B cell (primary cell): ENCODE results near the gene TMEM233. TPM values are rescaled to one million over a fixed set of nuclear protein-coding genes. Genes with fewer than 3 reads are reported as not detected.

Experiments
- ATAC-seq: fragments of 200-7000 bp; cut with Tn5 transposase; one replicate; pipeline ENCODE4 v1.10.0; 2021; ENCODE audit warnings: low read depth, mild to moderate bottlenecking, moderate number of reproducible peaks, moderate library complexity
- CTCF ChIA-PET: fragments of 350-600 bp; sonication (Branson Sonifier 250); formaldehyde crosslinking; loops from one replicate; lab custom pipeline; 2021; ENCODE audit warnings: antibody characterized with exemption, inconsistent platforms; lab: Charles Lee
- POLR2A ChIA-PET: fragments of 350-600 bp; sonication (Branson Sonifier 250); formaldehyde crosslinking; loops from one replicate; lab custom pipeline; 2021; ENCODE audit warnings: antibody characterized with exemption; lab: Charles Lee
- DNase-seq: peaks from one replicate; pipeline ENCODE4 v3.0.0; 2013
- H2AFZ ChIP-seq: 2 replicates; pipeline ENCODE4 v1.6.1; 2012; ENCODE audit warnings: mild to moderate bottlenecking, low read depth, low read length; ENCODE audit not compliant: insufficient read depth, poor library complexity, severe bottlenecking
- H3K27ac ChIP-seq, 2 donors: 1 replicate in 1 of 2; 2 replicates in 1 of 2; pipeline ENCODE4 v1.5.1; 2012 to 2013; ENCODE audit warnings: low read length in 2 of 2, mild to moderate bottlenecking in 2 of 2, moderate library complexity in 1 of 2
- H3K27me3 ChIP-seq, 4 experiments: fragments of 200-600 bp in 1 of 4; sonication (generic) in 1 of 4; replicated peaks in 1 of 4; 1 replicate in 2 of 4; 2 replicates in 2 of 4; pipeline versions ENCODE4 v1.6.1 to v1.7.0; 2013 to 2016; ENCODE audit warnings: low read length in 3 of 4, mild to moderate bottlenecking in 2 of 4, mixed read lengths in 1 of 4, moderate library complexity in 1 of 4; ENCODE audit not compliant: insufficient read depth in 4 of 4, control insufficient read depth in 3 of 4; ENCODE audit errors: control extremely low read depth in 1 of 4
- H3K36me3 ChIP-seq, 2 experiments: replicated peaks in 1 of 2; 1 replicate in 1 of 2; 2 replicates in 1 of 2; pipeline versions ENCODE4 v1.6.1 to v1.7.1; 2013; ENCODE audit warnings: low read length in 1 of 2; ENCODE audit not compliant: insufficient read depth in 2 of 2, control insufficient read depth in 1 of 2; ENCODE audit errors: control extremely low read depth in 1 of 2, extremely low read depth in 1 of 2
- H3K4me1 ChIP-seq, 2 donors: fragments of 200-600 bp in 1 of 2; sonication (generic) in 1 of 2; 1 replicate in 1 of 2; 2 replicates in 1 of 2; pipeline versions ENCODE4 v1.5.1 to v1.6.1; 2013 to 2017; ENCODE audit warnings: low read length in 2 of 2; ENCODE audit not compliant: control insufficient read depth in 2 of 2, insufficient read depth in 2 of 2
- H3K4me2 ChIP-seq: replicated peaks from 2 replicates; pipeline ENCODE3; 2012; ENCODE audit warnings: mild to moderate bottlenecking, low read depth, low read length; ENCODE audit not compliant: poor library complexity, severe bottlenecking
- H3K4me3 ChIP-seq, 5 experiments: fragments of 200-600 bp in 1 of 5; sonication (generic) in 1 of 5; 1 replicate in 3 of 5; 2 replicates in 2 of 5; pipeline versions ENCODE4 v1.5.1 to v1.7.0; 2011 to 2016; ENCODE audit warnings: low read length in 4 of 5, mild to moderate bottlenecking in 4 of 5, low read depth in 2 of 5, control low read depth in 1 of 5, moderate library complexity in 1 of 5; ENCODE audit not compliant: insufficient read depth in 1 of 5; ENCODE audit errors: control extremely low read depth in 1 of 5, extremely low read depth in 1 of 5
- H3K79me2 ChIP-seq: fragments of 200-600 bp; sonication (generic); one replicate; pipeline ENCODE4 v1.6.0; 2016; ENCODE audit warnings: low read length; ENCODE audit not compliant: control insufficient read depth, insufficient read depth
- H3K9ac ChIP-seq: fragments of 200-600 bp; sonication (generic); 2 replicates; pipeline ENCODE4 v1.6.1; 2017; ENCODE audit warnings: mild to moderate bottlenecking, low read length, moderate library complexity
- H3K9me3 ChIP-seq, 3 donors: one replicate each; pipeline versions ENCODE4 v1.6.1 to v1.7.1; 2013; ENCODE audit warnings: low read length in 2 of 3; ENCODE audit not compliant: control insufficient read depth in 2 of 3, insufficient read depth in 1 of 3; ENCODE audit errors: control extremely low read depth in 1 of 3
- H4K20me1 ChIP-seq: 2 replicates; pipeline ENCODE4 v1.6.0; 2012; ENCODE audit warnings: mild to moderate bottlenecking, low read length; ENCODE audit not compliant: insufficient read depth, control insufficient read depth, poor library complexity, severe bottlenecking
- H3K27ac Mint-ChIP-seq: one replicate; pipeline ENCODE4 v1.8.0; 2021; ENCODE audit warnings: mixed read lengths
- H3K27me3 Mint-ChIP-seq: one replicate; pipeline ENCODE4 v1.8.0; 2021; ENCODE audit warnings: mixed read lengths
- H3K4me1 Mint-ChIP-seq: one replicate; pipeline ENCODE4 v1.8.0; 2021; ENCODE audit warnings: mixed read lengths
- H3K4me3 Mint-ChIP-seq: one replicate; pipeline ENCODE4 v1.8.0; 2021; ENCODE audit warnings: mixed read lengths
- H3K9me3 Mint-ChIP-seq: one replicate; pipeline ENCODE4 v1.8.0; 2022; ENCODE audit warnings: mixed read lengths; ENCODE audit not compliant: insufficient read depth
- EZH2 ChIP-seq: IDR thresholded peaks from 2 replicates; pipeline ENCODE4 v1.6.1; 2012; ENCODE audit warnings: borderline replicate concordance, low read depth, mild to moderate bottlenecking, moderate library complexity, low read length; ENCODE audit not compliant: insufficient read depth, poor library complexity, severe bottlenecking
- WGBS: methylation state at CpG from one replicate; pipeline ENCODE4 v1.1.5; 2013; ENCODE audit warnings: missing lambda C conversion rate; ENCODE audit not compliant: insufficient coverage; 5-methylcytosine and 5-hydroxymethylcytosine counted together
- intact Hi-C: fragments of 100-400 bp; cut with micrococcal nuclease; formaldehyde crosslinking; loops from one replicate; pipeline ENCODE4 v1.10.0; 2022
- polyA plus RNA-seq: library from polyadenylated mRNA; depleted of rRNA; stranded (reverse); fragments of >200 nt; gene quantifications from 2 replicates; pipeline ENCODE4 v1.2.3, GENCODE V29; 2012
- total RNA-seq, 2 donors: library from RNA; stranded (reverse); fragments of 120-200 nt in 1 of 2; gene quantifications; 1 replicate in 1 of 2; 2 replicates in 1 of 2; pipeline versions ENCODE4 v1.2.3 to v1.2.4, GENCODE V29; 2013 to 2022
- TF ChIP-seq, protein P1 (sequence below): fragments of 200-600 bp; IDR thresholded peaks from one replicate; pipeline ENCODE4 v1.8.0; 2022; ENCODE audit warnings: antibody characterized with exemption, mild to moderate bottlenecking

Gene TMEM233
- total and polyA plus RNA-seq, 2 donors (not counting 1 experiment from before 2014, with no cell fraction given): not detected

DNA sequence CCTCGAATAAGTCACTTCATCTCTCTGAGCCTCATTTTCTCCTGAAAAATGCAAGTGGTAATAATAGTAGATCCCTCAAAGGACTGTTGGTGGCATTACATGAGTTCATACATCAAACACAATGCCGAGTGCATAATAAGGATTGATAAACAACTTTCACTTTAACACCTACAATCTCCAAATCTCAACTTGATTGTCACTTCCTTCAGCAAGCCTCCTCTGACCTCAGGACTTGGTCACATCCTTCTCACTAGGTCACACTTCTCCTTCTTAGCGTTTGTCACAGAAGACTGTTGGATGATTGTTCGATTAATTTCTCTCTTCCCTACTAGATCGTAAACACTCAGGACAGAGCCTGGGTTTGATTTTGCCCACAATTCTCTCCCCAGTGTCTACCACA, 66.5 kb downstream of the TMEM233 start:
- Histone ChIP-seq H3K79me2 (no peaks in the 10 kb centered on the region), H3K9me3 (peaks cover 0 to 4% (median 0%) of the 10 kb centered on the region in 3 donors), H3K36me3 (no peaks in the 10 kb centered on the region), H3K4me3 (no peak overlapping the region), H3K27ac (no peak overlapping the region), H2AFZ (no peak overlapping the region), H3K4me2 (no peak overlapping the region), H4K20me1 (no peaks in the 10 kb centered on the region), H3K27me3 (no peaks in the 10 kb centered on the region), H3K4me1 (no peaks in the 10 kb centered on the region), H3K9ac (no peak overlapping the region)
- H3K4me1 Mint-ChIP-seq: no peaks in the 10 kb centered on the region
- 45% methylated on average over 3 of the region's 5 CpGs for WGBS
- TF ChIP-seq, protein P1, sequence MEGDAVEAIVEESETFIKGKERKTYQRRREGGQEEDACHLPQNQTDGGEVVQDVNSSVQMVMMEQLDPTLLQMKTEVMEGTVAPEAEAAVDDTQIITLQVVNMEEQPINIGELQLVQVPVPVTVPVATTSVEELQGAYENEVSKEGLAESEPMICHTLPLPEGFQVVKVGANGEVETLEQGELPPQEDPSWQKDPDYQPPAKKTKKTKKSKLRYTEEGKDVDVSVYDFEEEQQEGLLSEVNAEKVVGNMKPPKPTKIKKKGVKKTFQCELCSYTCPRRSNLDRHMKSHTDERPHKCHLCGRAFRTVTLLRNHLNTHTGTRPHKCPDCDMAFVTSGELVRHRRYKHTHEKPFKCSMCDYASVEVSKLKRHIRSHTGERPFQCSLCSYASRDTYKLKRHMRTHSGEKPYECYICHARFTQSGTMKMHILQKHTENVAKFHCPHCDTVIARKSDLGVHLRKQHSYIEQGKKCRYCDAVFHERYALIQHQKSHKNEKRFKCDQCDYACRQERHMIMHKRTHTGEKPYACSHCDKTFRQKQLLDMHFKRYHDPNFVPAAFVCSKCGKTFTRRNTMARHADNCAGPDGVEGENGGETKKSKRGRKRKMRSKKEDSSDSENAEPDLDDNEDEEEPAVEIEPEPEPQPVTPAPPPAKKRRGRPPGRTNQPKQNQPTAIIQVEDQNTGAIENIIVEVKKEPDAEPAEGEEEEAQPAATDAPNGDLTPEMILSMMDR: no peak
- no peak for TF ChIP-seq EZH2
- no peaks in the 10 kb centered on the region for H3K27me3 Mint-ChIP-seq
- no peaks in the 10 kb centered on the region for H3K9me3 Mint-ChIP-seq
- intact Hi-C loops: no loop called here
- H3K4me3 Mint-ChIP-seq: no peak overlapping the region
- DNase-seq (no peak), ATAC-seq (no peak)
- ChIA-PET POLR2A (no interaction called here), CTCF (interaction anchor here (0.9 kb wide), 1 partner anchor 9 kb away, joined by 3 read pairs; no protein-coding TSS in a partner anchor)
- no peak overlapping the region for H3K27ac Mint-ChIP-seq

GRCh38 chr12:119661882-119662281, 68.3 kb downstream of the TMEM233 start:
- H3K4me1 ChIP-seq: peaks cover 13 to 14% of the 10 kb centered on the region in 2 donors
- no peak overlapping the region for H3K9ac ChIP-seq
- POLR2A ChIA-PET: no interaction called here
- no peak overlapping the region for H2AFZ ChIP-seq
- intact Hi-C loops: no loop called here
- H3K4me3 Mint-ChIP-seq: no peak overlapping the region
- no peaks in the 10 kb centered on the region for H4K20me1 ChIP-seq
- DNase-seq (no peak), ATAC-seq (no peak)
- H3K9me3 ChIP-seq: no peaks in the 10 kb centered on the region
- 78% methylated on average over 1 of the region's 4 CpGs for WGBS
- no peak overlapping the region for H3K4me3 ChIP-seq
- TF ChIP-seq, protein P1: no peak
- TF ChIP-seq EZH2: no peak
- H3K79me2 ChIP-seq: peaks cover 8% of the 10 kb centered on the region
- peaks cover 14% of the 10 kb centered on the region for H3K4me1 Mint-ChIP-seq
- H3K4me2 ChIP-seq: no peak overlapping the region
- H3K27me3 ChIP-seq: no peaks in the 10 kb centered on the region
- no peak overlapping the region for H3K27ac Mint-ChIP-seq
- CTCF ChIA-PET: interaction anchor here (1.0 to 1.3 kb wide), 3 partner anchors 10 to 218 kb away, joined by 3 read pairs; no protein-coding TSS in a partner anchor
- H3K36me3 ChIP-seq: no peaks in the 10 kb centered on the region
- H3K27me3 Mint-ChIP-seq: no peaks in the 10 kb centered on the region
- no peak overlapping the region for H3K27ac ChIP-seq
- H3K9me3 Mint-ChIP-seq: no peaks in the 10 kb centered on the region
